Measurements from ENCODE around the gene RPH3AL. TPM values are rescaled to one million over a fixed set of nuclear protein-coding genes. Genes with fewer than 3 reads are reported as not detected.
A peak's percentile ranks its signal among the peaks of the same experiment; 100 is the strongest.

Gene RPH3AL
- total and polyA plus RNA-seq, 7 donors: 3.7 to 18.5 (median 9.7) TPM

DNA sequence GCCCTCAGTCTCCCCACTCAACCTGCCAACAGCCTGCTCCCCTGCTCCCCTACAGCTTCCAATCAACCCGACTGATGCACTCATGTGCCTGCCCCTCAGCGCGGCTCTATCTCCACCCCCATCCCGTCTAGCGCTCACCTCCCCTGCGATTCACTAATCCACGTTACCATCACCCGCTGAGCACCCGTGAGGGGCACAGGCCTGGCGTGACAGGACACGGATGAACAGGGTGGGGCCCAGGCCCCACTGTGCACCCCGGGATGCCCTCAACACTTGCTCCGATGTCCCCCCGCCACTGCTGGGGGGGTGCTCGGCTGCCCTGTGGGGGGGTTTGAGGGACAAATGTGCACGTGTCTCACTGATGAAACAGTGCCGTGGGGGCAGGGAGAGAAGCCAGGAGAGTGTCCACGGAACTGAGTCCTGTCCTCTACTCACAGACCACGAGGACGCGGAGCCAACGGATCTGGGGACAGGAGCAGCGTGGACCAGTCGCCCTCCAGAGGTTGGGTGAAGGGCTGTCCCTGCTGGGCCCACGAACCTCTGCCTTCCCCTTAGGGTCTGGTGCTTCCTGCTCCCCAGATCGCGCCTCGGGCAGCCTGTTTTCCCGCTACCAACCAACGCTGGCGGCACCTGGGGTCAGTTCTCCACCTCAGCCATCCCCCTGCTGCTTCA, 66.7 kb downstream of the RPH3AL start:
- no peaks in the 10 kb centered on the region for H3K9me3 ChIP-seq
- DNase-seq (peak in 1 of 2 donors; percentile 48), ATAC-seq (no peak)
- no peak overlapping the region for H3K4me3 ChIP-seq
- intact Hi-C loops (cut with DNase I): no loop called here
- no peaks in the 10 kb centered on the region for H3K27me3 ChIP-seq (ENCODE audit: insufficient read depth in 3 of 3, low read length in 2 of 3)
- H3K4me1 ChIP-seq: no peaks in the 10 kb centered on the region
- 86 to 93% (median 88%) methylated on average over 31 of the region's 31 CpGs for WGBS, 3 donors
- H3K36me3 ChIP-seq (ENCODE audit: insufficient read depth in 1 of 2, low read depth in 1 of 2): no peaks in the 10 kb centered on the region
- no peak for TF ChIP-seq CTCF (IDR thresholded peaks at IDR 0.05)
- no peak overlapping the region for H3K27ac ChIP-seq

- DNase-seq (no peak), ATAC-seq (no peak)
- Histone ChIP-seq H3K27me3 (ENCODE audit: insufficient read depth in 3 of 3, low read length in 2 of 3) (no peaks in the 10 kb centered on the region), H3K4me3 (no peak overlapping the region), H3K36me3 (ENCODE audit: insufficient read depth in 1 of 2, low read depth in 1 of 2) (no peaks in the 10 kb centered on the region), H3K9me3 (no peaks in the 10 kb centered on the region), H3K27ac (no peak overlapping the region), H3K4me1 (no peaks in the 10 kb centered on the region)
- intact Hi-C loops (cut with DNase I): no loop called here
- TF ChIP-seq CTCF (IDR thresholded peaks at IDR 0.05): no peak
- 84 to 89% (median 86%) methylated on average over 29 of the region's 29 CpGs for WGBS, 3 donors
These were observed 67.8 kb downstream of the RPH3AL start for GRCh38 chr17:284676-285355.

- 76 to 83% (median 80%) methylated on average over 25 of the region's 25 CpGs for WGBS, 3 donors
- Histone ChIP-seq H3K27ac (no peak overlapping the region), H3K4me3 (no peak overlapping the region), H3K36me3 (ENCODE audit: insufficient read depth in 1 of 2, low read depth in 1 of 2) (no peaks in the 10 kb centered on the region), H3K4me1 (no peaks in the 10 kb centered on the region), H3K27me3 (ENCODE audit: insufficient read depth in 3 of 3, low read length in 2 of 3) (no peaks in the 10 kb centered on the region), H3K9me3 (no peaks in the 10 kb centered on the region)
- DNase-seq (no peak), ATAC-seq (no peak)
- intact Hi-C loops (cut with DNase I): no loop called here
- no peak for TF ChIP-seq CTCF (IDR thresholded peaks at IDR 0.05)
These were observed 68.5 kb downstream of the RPH3AL start for GRCh38 chr17:283911-284675.

- no peak for TF ChIP-seq CTCF (IDR thresholded peaks at IDR 0.05)
- no peaks in the 10 kb centered on the region for H3K36me3 ChIP-seq (ENCODE audit: insufficient read depth in 1 of 2, low read depth in 1 of 2)
- intact Hi-C loops (cut with DNase I): no loop called here
- no peak overlapping the region for H3K4me3 ChIP-seq
- ATAC-seq (peak in 2 of 4 donors; percentile 12 to 13), DNase-seq (peak in 1 of 2 donors; percentile 30)
- 75 to 86% (median 76%) methylated on average over 28 of the region's 28 CpGs for WGBS, 3 donors
- H3K9me3 ChIP-seq: no peaks in the 10 kb centered on the region
- H3K27me3 ChIP-seq (ENCODE audit: insufficient read depth in 3 of 3, low read length in 2 of 3): no peaks in the 10 kb centered on the region
- H3K4me1 ChIP-seq: no peaks in the 10 kb centered on the region
- no peak overlapping the region for H3K27ac ChIP-seq
These were observed 69.4 kb downstream of the RPH3AL start for GRCh38 chr17:282912-283882.

Measured in psoas muscle (tissue), 8 donors.